Psoas muscle (tissue), 8 donors: ENCODE data around the gene SLC36A2. TPM values are rescaled to one million over a fixed set of nuclear protein-coding genes. Genes with fewer than 3 reads are reported as not detected.

ENCODE experiments used
- ATAC-seq, 4 donors: fragments of 200-7000 bp; cut with Tn5 transposase; one replicate each; pipeline ENCODE4 v1.9.1; 2020; ENCODE audit warnings: moderate library complexity in 3 of 4, mild to moderate bottlenecking in 2 of 4
- DNase-seq, 2 donors: peaks; one replicate each; pipeline ENCODE4 v3.0.0-alpha.2; 2020
- H3K27ac ChIP-seq: fragments of 200-600 bp; one replicate; pipeline ENCODE4 v1.8.0; 2022
- H3K27me3 ChIP-seq, 3 donors: fragments of 200-600 bp in 1 of 3; one replicate each; pipeline versions ENCODE4 v1.6.1 to v1.8.0; 2013 to 2022; ENCODE audit warnings: low read length in 2 of 3, mild to moderate bottlenecking in 2 of 3, moderate library complexity in 1 of 3; ENCODE audit not compliant: insufficient read depth in 3 of 3
- H3K36me3 ChIP-seq, 2 donors: fragments of 200-600 bp in 1 of 2; one replicate each; pipeline versions ENCODE4 v1.6.1 to v1.8.0; 2013 to 2022; ENCODE audit warnings: low read depth in 1 of 2, mild to moderate bottlenecking in 1 of 2, moderate library complexity in 1 of 2; ENCODE audit not compliant: insufficient read depth in 1 of 2
- H3K4me1 ChIP-seq: fragments of 200-600 bp; one replicate; pipeline ENCODE4 v1.8.0; 2022
- H3K4me3 ChIP-seq: fragments of 200-600 bp; one replicate; pipeline ENCODE4 v1.8.0; 2022; ENCODE audit warnings: mild to moderate bottlenecking
- H3K9me3 ChIP-seq: fragments of 200-600 bp; one replicate; pipeline ENCODE4 v1.8.0; 2022
- CTCF ChIP-seq: fragments of 200-600 bp; IDR thresholded peaks from one replicate; pipeline ENCODE4 v1.8.0; 2022; ENCODE audit warnings: antibody characterized with exemption
- WGBS, 3 donors: extraction: QIAGEN DNeasy Blood & Tissue Kit; methylation state at CpG; one replicate each; pipeline versions ENCODE4 v1.1.6 to v1.1.7; 2013; 5-methylcytosine and 5-hydroxymethylcytosine counted together
- intact Hi-C, 2 donors: fragments of 100-400 bp; cut with DNase I; formaldehyde crosslinking; loops; one replicate each; pipeline versions ENCODE4 v1.11.0 to v1.14.2; 2022
- long read RNA-seq, 2 donors: library from polyadenylated mRNA; unstranded; transcript quantifications; one replicate each; pipeline ENCODE4 v2.0.0, GENCODE V29; 2021
- polyA plus RNA-seq, 3 donors: library from polyadenylated mRNA; stranded (reverse); fragments of 200-250 nt; gene quantifications; one replicate each; pipeline ENCODE4 v1.2.3, GENCODE V29; 2013
- total RNA-seq, 4 donors: library from RNA; stranded (reverse); fragmentation: NEBNext Ultra II Directional in 2 of 4; extraction: Animal tissue kit (Norgen Biotek cat#: 25700) in 2 of 4; gene quantifications; one replicate each; pipeline versions ENCODE4 v1.2.1 to v1.2.4, GENCODE V29; 2021 to 2023
- donor health status: healthy with polysubstance abuse.
- donor health status: DM: no; HTN: no; CAD: no; lungs with moderate emphysema.
- donor health status: Bipolar disorder and iron deficiency.
- donor health status: healthy.
- donor health status: DM: yes; HTN: yes; CAD: no.
- donor health status: DM: no; HTN: no; CAD: no.
- donor health status: DM: no; HTN: no; CAD: no.
- donor health status: DM: yes; HTN: yes; CAD: no.

Gene SLC36A2
- total RNA-seq (10 to 100 TPM; 13.1 to 37.4 (median 21.2) TPM), polyA plus RNA-seq (1 to 10 TPM; 2.7 to 8.6 (median 5.8) TPM)
- long read RNA-seq, donor 1, partial matches to known transcripts: 0 of 1 reads
- long read RNA-seq, donor 1, other reads (novel, unspliced or antisense): 1 of 1 reads
- long read RNA-seq, donor 2, partial matches to known transcripts: 8 of 23 reads
- long read RNA-seq, donor 2, other reads (novel, unspliced or antisense): 12 of 23 reads

GRCh38 chr5:151347369-151347768, at the start of gene SLC36A2:
Gene SLC36A2, minus strand, starts transcription at chr5:151347559. Its CDS starts 99 bp downstream, at chr5:151347460.
- Histone ChIP-seq H3K9me3 (no peaks in the 10 kb centered on the region), H3K27ac (peak within 1 kb of the TSS; percentile 91), H3K36me3 (peaks cover 0 to 17% of the 10 kb centered on the region in 2 donors), H3K4me1 (peaks cover 30% of the 10 kb centered on the region), H3K27me3 (no peaks in the 10 kb centered on the region), H3K4me3 (peak within 1 kb of the TSS; percentile 69)
- WGBS, 3 donors: 12 to 33% (median 22%) methylated on average over 8 of the region's 8 CpGs
- peak; percentile 59 to 74 (median 71) for ATAC-seq
- no peak for TF ChIP-seq CTCF
- peak; percentile 44 to 80 for DNase-seq
- intact Hi-C loops: loop anchor here (5.0 to 10.0 kb wide), 3 partner anchors 35 to 87 kb away; no protein-coding TSS in a partner anchor

- no peak for DNase-seq
- Histone ChIP-seq H3K9me3 (no peaks in the 10 kb centered on the region), H3K4me1 (peaks cover 1% of the 10 kb centered on the region), H3K36me3 (no peaks in the 10 kb centered on the region), H3K4me3 (no peak overlapping the region), H3K27ac (no peak overlapping the region), H3K27me3 (no peaks in the 10 kb centered on the region)
- no peak for ATAC-seq
- no peak for TF ChIP-seq CTCF
- whole genome bisulfite sequencing, 3 donors: 68 to 87% (median 73%) methylated on average over 2 of the region's 2 CpGs
- intact Hi-C loops: loop anchor here (5.0 to 10.0 kb wide), 2 partner anchors 106 to 113 kb away; no protein-coding TSS in a partner anchor
These were observed 41.6 kb upstream of the SLC36A2 start for GRCh38 chr5:151388960-151389359.

- TF ChIP-seq CTCF: no peak
- no peak for DNase-seq
- Histone ChIP-seq H3K27ac (peak overlapping the region; percentile 91), H3K4me1 (peaks cover 18% of the 10 kb centered on the region), H3K4me3 (peak overlapping the region; percentile 37), H3K9me3 (no peaks in the 10 kb centered on the region), H3K27me3 (no peaks in the 10 kb centered on the region), H3K36me3 (no peaks in the 10 kb centered on the region)
- intact Hi-C loops: loop anchor here (2.0 to 10.0 kb wide), 3 partner anchors 37 to 111 kb away; partner anchors contain the start of gene SLC36A2 (in 1 of the 2)
- 18 to 33% (median 22%) methylated on average over 2 of the region's 2 CpGs for WGBS, 3 donors
- peak; percentile 18 to 53 (median 43) for ATAC-seq
These were observed 36.7 kb upstream of the SLC36A2 start for GRCh38 chr5:151384106-151384505.

GRCh38 chr5:151383011-151383410, 35.7 kb upstream of the SLC36A2 start:
- Histone ChIP-seq H3K27ac (peak overlapping the region; percentile 91), H3K4me1 (peaks cover 22% of the 10 kb centered on the region), H3K4me3 (peak overlapping the region; percentile 40), H3K36me3 (no peaks in the 10 kb centered on the region), H3K27me3 (no peaks in the 10 kb centered on the region), H3K9me3 (no peaks in the 10 kb centered on the region)
- no peak for TF ChIP-seq CTCF
- ATAC-seq: peak; percentile 93 to 96 (median 95)
- peak; percentile 68 to 86 for DNase-seq
- intact Hi-C loops: loop anchor here (2.0 to 10.0 kb wide), 3 partner anchors 34 to 112 kb away; partner anchors contain the start of gene SLC36A2 (in 1 of the 2)
- WGBS, 3 donors: 21 to 32% (median 28%) methylated on average over 8 of the region's 8 CpGs
